Nucleus accumbens (tissue), 56 donors: ENCODE results near the gene FUT4.
"Not testable (repeated sequence)": the region's sequence is repeated elsewhere in the genome, so short reads cannot be mapped to it uniquely, and the experiment has no call there.

ENCODE experiments used
- DNase-seq, 56 donors: peaks; one replicate each; lab custom pipeline; 2025; lab: John Stamatoyannopoulos, UW

The FUT4 gene

DNA sequence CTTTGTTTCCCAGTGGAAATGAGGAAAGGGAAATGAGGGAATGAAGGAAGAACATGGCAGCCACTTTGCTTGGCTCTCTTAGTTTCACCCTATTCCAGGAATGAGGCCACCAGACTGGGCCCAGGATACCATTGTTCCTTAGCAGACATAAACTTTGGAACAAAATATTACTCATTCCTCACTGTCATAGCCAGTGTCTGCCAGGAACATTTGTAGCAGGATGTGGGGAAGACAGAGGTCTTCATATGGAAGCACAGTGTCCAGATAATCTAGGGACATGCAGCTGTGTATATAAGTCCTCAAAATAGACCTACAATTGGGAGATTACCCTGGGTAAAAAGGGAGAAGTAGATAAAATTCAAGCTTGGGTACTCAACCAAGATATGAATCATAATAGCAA lies 15.2 kb upstream of the FUT4 start:
- DNase-seq, result no peak

- DNase-seq, result no peak
Measured at GRCh38 chr11:94532211-94532610, 11.5 kb upstream of the FUT4 start.

GRCh38 chr11:94533206-94533605 lies 10.5 kb upstream of the FUT4 start:
- DNase-seq, result no peak

- DNase-seq, result no peak
Measured at GRCh38 chr11:94533696-94534630, 9.8 kb upstream of the FUT4 start.

GRCh38 chr11:94536386-94536785 lies 7.3 kb upstream of the FUT4 start:
- no peak for DNase-seq

DNA sequence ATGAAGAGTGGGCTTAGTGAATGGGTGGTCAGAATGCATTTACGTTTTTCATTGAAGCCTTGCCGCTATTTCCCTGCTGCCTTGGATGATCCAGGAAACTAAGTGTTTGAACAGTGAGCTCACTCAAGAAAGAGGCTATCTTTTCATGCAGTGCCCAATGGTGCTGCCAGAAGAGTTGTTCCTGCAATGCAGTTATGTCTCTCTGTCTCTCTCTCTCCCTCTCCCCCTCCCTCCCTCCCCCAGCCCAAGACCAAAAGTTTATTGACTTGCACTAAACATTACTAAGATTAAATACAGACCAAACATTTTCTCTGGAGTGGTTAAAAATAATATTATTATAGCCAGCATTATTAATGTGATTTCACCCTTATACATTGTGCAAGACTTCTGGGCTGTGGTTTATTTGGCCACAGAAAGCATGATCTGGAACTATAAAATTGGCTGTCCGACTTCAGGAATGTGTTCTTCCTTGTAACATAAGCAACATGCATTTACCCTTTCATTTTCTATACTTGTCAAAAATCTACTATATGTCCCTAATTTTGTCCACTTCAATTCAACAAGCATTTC lies 6.6 kb upstream of the FUT4 start:
- DNase-seq, result no peak

DNA sequence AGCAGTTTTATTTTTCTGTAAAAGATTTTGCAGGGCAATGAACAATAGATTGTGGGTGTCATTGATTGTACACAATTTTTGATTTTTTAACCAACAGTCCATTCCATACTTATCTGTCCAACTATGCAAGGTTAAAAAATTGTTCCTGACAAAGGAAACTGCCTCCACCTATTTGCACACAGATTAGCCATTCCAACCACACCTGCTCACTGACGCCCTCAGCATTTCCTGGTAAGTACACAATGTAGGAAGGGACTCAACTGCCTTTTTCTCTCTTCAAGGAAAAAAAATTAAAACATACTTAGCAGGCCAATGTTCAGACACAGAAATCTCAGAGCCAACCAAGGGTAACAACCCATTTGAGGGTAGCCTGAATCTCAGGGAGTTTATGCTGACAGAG lies 4.3 kb upstream of the FUT4 start:
- no peak for DNase-seq

GRCh38 chr11:94544646-94545263 lies 1.0 kb downstream of the FUT4 start:
- peak in 6 of 56 donors; percentile 5 to 50 (median 23) for DNase-seq

DNA sequence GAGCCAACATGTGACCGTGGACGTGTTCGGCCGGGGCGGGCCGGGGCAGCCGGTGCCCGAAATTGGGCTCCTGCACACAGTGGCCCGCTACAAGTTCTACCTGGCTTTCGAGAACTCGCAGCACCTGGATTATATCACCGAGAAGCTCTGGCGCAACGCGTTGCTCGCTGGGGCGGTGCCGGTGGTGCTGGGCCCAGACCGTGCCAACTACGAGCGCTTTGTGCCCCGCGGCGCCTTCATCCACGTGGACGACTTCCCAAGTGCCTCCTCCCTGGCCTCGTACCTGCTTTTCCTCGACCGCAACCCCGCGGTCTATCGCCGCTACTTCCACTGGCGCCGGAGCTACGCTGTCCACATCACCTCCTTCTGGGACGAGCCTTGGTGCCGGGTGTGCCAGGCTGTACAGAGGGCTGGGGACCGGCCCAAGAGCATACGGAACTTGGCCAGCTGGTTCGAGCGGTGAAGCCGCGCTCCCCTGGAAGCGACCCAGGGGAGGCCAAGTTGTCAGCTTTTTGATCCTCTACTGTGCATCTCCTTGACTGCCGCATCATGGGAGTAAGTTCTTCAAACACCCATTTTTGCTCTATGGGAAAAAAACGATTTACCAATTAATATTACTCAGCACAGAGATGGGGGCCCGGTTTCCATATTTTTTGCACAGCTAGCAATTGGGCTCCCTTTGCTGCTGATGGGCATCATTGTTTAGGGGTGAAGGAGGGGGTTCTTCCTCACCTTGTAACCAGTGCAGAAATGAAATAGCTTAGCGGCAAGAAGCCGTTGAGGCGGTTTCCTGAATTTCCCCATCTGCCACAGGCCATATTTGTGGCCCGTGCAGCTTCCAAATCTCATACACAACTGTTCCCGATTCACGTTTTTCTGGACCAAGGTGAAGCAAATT lies 1.8 kb downstream of the FUT4 start:
- DNase-seq, result peak in 2 of 56 donors; percentile 8 to 16

DNA sequence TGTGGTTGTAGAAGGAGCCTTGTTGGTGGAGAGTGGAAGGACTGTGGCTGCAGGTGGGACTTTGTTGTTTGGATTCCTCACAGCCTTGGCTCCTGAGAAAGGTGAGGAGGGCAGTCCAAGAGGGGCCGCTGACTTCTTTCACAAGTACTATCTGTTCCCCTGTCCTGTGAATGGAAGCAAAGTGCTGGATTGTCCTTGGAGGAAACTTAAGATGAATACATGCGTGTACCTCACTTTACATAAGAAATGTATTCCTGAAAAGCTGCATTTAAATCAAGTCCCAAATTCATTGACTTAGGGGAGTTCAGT lies 2.4 kb downstream of the FUT4 start:
- no peak for DNase-seq

- no peak for DNase-seq
Measured at GRCh38 chr11:94546886-94547285, 3.2 kb downstream of the FUT4 start.

GRCh38 chr11:94549146-94549545 lies 5.4 kb downstream of the FUT4 start:
- DNase-seq, result no peak

- DNase-seq, result no peak
Measured at GRCh38 chr11:94550513-94550912, 6.8 kb downstream of the FUT4 start.

- no peak for DNase-seq
Measured at GRCh38 chr11:94553938-94554337, 10.2 kb downstream of the FUT4 start.

DNA sequence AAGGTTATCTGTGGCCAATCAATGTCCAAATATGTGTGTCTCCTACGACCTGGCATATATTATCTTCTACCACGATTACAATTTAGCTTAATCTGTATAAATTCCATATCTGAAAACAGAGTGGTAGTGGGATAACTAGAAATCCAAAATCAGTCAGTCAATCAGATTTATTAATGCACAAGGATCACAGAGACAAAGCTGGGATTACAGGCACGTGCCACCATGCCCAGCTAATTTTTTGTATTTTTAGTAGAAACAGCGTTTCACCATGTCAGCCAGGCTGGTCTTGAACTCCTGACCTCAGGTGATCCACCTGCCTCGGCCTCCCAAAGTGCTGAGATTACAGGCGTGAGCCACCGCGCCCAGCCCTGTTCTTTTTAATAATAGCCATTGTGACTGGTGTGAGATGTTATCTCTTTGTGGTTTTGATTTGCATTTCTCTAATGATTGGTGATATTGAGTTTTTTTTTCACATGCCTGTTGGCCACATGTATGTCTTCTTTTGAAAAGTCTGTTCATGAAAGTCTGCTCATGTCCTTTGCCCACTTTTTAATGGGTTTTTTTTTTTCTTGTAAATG lies 12.1 kb downstream of the FUT4 start:
- not testable (repeated sequence) for DNase-seq

GRCh38 chr11:94557421-94557820 lies 13.7 kb downstream of the FUT4 start:
- DNase-seq, result no peak

DNA sequence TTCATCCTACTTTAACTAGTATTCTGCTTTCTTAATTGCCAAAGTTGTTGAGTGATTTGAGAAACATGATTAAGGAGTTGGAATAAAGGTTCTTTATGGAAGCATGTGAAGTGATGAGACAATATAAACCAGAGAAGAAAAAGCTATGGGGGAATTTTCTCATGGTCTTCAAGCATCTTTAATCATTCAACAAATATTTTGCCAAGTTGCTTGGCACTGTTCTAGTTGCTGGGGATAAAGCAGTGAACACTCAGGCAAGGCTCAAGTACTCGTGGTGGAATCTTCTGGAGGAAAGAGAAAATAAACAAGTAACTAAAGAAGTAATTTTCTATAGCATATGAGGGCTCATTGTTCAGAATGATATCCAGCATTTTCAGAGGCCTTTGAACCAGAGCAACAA lies 14.3 kb downstream of the FUT4 start:
- DNase-seq, result no peak

DNA sequence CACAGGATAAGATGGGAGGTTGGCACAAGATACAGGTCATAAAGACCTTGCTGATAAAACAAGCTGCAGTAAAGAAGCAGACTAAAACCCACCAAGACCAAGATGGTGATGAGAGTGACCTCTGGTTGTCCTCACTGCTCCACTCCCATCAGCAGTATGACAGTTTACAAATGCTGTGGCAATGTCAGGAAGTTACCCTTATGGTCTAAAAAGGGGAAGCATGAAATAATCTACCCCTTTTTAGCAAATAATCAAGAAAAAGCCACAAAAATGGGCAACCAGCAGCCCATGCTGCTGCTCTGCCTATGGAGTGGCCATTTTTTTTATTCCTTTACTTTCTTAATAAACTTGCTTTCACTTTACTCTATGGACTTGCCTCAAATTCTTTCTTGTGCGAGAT lies 14.7 kb downstream of the FUT4 start:
- no peak for DNase-seq

DNA sequence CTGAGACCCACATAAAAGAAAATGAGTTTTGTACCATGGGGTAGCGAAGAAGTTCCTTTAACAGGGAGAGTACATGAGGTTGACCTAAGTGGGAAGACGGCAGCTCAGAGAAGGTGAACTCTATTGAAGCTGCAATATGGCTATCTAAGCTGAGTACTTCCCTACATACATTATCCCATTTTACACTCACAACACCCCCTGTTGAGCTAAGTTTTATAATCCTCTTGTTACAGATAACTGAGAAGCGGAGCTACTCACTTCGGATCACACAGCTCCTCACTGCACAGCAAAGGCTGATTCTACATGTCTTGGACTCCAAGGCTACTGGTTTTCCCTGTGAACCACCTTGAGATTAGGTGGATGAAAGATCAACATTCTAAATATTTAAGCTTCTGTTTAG lies 15.2 kb downstream of the FUT4 start:
- DNase-seq, result no peak

DNA sequence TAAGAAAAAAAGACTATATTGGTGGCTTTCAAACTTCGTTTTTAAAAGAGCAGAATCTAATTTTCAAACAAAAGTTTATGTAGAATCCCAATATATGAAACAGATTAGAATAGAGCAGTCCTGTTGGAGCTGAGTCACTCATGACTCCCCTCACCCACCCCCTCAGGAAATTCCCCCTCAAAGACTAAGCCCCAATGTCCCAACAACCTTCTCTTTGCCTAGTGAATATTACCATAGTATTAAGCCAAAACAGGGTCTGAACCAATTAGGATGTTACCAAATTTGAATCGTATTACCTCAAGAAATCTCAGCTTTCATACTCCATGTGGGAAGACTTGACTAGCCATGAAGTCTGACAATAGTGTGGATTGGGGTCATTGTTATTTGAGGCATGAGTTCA lies 15.6 kb downstream of the FUT4 start:
- no peak for DNase-seq

DNA sequence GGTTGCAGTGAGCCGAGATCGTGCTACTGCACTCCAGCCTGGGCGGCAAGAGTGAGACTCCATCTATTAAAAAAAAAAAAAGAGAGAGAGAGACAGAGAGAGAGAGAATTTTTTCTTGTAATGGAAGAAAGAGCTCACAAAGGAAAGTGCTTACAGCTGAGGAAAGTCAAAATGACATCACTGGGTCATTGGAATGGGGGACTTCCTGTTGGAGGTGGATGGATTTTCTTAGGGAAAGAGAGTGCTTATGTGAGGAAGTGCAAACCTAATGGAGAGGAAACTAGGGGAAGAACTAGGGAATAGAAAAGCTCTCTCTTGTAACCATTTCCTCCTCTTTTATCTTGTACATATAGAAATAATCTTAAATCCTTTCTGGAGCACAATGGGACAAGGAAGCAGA lies 17.1 kb downstream of the FUT4 start:
- no peak for DNase-seq
